GM20431 (cell line): ENCODE measurements around the gene CYP4F2.
"Not testable (repeated sequence)": the region's sequence is repeated elsewhere in the genome, so short reads cannot be mapped to it uniquely, and the experiment has no call there.

ENCODE experiments used
- in situ Hi-C: fragments of 300-500 bp; cut with MseI, MboI; formaldehyde crosslinking; loops from one replicate; pipeline ENCODE4 v1.15.0; 2020; ENCODE audit warnings: low sequenced_read_pairs; ENCODE audit not compliant: unreplicated experiment

CYP4F2 gene, protein sequence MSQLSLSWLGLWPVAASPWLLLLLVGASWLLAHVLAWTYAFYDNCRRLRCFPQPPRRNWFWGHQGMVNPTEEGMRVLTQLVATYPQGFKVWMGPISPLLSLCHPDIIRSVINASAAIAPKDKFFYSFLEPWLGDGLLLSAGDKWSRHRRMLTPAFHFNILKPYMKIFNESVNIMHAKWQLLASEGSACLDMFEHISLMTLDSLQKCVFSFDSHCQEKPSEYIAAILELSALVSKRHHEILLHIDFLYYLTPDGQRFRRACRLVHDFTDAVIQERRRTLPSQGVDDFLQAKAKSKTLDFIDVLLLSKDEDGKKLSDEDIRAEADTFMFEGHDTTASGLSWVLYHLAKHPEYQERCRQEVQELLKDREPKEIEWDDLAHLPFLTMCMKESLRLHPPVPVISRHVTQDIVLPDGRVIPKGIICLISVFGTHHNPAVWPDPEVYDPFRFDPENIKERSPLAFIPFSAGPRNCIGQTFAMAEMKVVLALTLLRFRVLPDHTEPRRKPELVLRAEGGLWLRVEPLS

DNA sequence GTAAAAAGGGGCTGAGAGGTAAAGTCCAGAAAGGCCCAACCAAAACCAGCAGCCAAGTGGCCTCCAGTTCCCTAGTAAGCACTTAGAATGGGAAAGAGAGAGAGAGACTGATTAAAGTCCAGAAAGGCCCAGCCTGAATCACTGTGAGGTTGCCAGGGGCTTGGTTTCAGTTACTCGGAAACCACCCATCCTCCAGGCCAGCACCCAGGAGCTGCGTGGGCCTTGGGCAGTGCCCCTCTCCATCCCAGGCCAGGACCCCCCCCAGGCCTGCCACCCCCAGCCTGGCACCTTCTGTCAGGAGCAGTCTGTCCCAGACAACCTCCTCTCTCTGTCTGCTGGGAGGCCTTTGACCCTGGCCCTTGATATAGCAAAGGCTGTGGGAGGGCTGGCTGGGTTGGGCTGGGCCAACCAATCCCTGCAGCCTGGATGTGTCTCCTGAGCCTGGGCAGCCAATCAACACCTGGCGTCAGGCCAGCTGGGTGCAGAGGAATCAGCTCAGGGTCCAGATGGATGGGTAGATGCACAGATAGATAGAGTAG, at the start of gene CYP4F2:
CYP4F2 (minus strand) TSS at position 337 of the 539 bp plus-strand sequence. CDS start 463 bp downstream, outside the sequence.
- in situ Hi-C loops = no loop called here

DNA sequence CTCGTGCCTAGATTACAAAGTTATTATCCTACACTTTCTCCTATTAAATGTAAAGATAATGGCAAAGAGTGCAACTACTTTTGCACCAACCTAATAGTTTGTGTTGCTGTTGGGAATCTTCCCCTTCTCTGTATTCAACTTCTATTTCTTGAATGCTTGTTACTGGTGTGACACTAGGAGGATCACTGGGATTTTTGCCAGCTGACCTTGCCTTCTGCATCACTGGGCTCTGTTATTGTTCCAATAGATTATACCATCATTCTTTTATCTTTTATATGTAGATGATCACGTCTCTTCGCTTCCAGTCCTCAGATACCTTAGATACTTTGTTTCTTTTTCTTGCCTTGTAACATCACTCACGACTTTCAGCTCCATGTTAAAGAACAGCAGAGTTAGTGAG, 47.4 kb upstream of the CYP4F2 start:
- in situ Hi-C loops = no loop called here

DNA sequence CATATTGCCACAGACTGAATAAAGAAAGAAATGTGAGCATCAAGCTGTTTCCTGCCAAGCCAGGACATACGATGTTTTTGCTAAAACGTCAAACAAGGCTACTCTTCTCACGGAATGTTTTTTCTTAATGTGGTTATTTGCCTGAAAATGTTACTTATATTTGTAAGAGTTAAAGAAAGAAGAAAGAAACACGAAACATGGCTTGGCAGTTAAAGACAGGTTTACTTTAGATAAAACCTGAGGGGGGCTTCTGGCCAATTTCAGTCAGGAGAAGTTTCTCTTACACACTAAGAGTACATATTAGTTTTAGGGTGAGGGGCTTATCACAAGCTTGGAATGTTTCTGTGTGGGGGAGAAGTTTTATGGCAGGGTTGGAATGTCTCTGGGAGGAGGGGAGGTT, 46.5 kb upstream of the CYP4F2 start:
- in situ Hi-C loops = no loop called here

DNA sequence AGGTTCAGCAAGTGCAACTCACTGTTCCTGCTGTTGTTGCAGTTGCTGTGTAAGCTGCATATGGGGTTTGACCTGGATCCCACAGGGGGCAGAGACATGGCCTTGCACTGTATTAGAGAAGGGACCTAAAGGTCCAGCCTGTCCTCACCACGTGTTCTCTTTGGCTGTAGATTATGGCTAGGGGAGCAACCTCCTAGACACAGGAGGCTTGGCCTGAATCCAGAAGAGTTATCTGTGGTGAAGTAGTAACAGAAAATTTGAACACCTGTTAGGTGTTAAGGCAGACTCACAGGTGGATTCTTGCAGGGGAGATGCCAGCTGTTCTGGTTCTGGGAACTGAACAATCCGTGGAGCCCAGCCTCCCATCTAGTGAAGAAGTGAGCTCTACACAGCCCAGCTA, 39.9 kb upstream of the CYP4F2 start:
- in situ Hi-C loops = no loop called here

DNA sequence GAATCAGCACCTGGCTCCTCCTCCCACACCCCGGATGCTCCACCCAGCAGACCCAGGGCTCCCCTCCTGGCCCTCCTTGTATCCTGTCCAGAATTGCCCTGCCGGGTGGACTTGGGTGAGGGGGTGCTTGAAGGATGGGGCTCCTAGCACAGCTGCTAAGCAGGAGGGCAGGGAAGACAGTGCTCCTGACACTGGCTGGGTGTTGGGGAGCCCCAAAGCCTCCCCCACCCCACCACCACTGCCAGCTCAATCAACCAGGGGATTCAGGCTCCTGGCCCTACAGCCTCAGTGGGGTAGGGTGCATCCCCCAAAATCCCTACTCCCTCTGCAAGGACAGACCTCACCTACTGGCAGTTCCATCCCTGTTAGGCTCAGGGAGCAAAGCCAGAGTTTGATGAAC, 39.1 kb upstream of the CYP4F2 start:
- in situ Hi-C loops = no loop called here

DNA sequence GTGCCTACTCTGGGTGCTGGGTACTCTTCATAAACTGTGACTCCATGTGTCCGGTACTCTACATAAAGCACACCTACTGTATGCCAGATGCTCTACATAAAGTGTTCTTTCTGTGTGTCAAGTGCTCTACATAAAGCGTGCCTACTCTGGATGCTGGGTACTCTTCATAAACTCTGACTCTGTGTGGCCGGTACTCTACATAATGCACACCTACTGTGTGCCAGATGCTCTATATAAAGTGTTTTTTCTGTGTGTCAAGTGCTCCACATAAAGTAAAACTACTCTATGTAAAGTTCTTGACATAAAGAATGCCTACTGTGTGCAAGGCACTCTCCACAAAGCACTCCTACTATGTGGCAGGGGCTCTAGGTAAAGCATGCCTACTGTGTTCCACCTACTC, 38.3 kb upstream of the CYP4F2 start:
- in situ Hi-C loops = no loop called here

DNA sequence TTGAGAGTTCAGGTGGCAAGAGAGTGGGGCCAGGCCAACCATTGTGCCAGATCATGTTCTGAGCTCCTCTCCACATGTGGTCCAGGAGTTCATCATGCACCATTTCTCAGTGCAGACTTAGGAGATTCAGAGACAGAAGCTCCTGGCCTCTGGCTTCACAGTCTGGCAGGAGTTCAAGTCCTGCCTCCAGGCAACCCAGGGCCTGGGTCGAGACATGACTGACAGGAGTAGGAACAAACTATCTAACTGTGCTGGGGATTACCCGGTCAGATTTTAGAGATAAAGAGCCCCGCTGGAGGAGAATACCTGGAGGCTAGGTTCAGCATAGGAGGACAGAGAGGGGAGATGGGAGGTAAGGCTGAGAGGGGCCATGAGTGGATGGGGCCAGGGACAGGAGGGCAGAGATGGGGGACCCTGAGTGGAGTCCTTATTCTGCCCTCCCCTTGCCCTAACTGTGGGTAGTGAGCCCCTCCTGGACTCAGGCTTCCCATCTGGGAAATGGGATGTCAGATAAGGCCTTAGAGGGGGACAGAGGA, 37.4 kb upstream of the CYP4F2 start:
- in situ Hi-C loops = no loop called here

DNA sequence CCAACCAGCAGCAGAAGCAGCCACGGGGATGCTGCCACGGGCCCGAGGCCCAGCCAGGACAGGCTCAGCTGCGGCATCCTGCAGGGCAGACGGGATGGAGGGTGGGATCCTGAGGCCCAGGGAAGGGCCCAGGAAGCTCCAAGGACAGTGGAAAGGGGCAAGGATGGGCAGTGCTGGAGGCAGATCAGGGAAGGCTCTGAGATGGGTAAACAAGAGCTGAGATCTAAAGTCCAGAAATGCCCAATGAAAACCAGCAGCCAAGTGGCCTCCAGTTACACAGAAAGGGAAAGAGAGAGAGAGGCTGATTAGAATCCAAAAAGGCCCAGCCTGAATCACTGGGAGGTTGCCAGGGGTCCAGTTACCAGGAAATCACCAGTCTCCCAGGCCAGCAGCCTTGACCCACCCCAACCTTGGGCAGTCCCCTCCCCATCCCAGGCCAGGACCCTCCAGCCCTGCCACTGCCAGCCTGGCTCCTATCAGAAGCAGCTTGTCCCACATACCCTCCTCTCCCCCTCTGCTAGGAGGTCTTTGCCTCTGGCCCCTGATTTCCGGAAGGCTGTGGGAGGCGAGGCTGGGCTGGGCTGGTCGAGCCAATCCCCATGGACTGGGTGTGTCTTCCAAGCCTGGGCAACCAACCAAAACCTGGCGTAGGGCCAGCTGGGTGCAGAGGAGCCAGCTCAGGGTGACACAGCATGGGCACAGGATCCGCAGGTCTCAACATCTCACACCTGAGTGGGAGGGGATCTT, 36.6 kb upstream of the CYP4F2 start, which contains the start of gene CYP4F11:
CYP4F11 (minus strand) TSS at position 198 of the 747 bp plus-strand sequence; CDS start at position 77, 121 bp downstream.
- in situ Hi-C loops = no loop called here

DNA sequence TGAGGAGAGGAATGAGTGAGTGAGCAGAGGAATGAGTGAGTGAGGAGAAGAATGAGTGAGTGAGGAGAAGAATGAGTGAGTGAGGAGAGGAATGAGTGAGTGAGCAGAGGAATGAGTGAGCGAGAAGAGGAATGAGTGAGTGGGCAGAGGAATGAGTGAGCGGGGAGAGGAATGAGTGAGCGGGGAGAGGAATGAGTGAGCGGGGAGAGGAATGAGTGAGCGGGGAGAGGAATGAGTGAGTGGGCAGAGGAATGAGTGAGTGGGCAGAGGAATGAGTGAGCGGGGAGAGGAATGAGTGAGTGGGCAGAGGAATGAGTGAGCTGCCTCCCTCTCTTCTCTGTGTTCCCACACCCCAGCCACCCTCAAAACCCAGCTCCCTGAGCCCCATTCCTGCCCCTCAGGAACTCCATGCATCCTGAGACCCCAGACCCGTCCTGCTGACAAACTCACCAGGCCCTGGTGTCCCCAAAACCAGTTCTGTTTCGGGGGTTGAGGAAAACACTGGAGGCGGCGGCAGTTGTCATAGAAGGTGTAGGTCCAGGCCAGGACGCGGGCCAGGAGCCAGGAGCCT, 36.0 kb upstream of the CYP4F2 start:
- in situ Hi-C loops = not testable (repeated sequence)

DNA sequence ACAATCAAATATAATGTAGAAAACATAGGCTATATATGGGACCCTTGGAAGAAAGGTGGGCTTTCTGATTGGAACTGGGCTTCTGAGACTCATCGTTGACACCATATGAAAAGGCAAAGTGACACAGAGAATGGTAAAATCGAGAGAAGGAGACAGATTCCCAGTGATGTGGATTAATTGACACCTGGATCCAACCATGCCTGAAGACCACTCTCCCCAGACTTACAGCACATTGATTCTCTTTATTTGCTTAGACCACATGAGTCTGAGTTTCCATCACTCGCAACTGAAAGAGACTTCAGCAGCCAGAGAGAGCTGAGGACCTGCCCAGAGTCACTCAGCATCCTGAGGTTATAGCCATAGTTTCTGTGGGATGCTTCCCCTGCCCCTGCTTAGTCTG, 30.4 kb upstream of the CYP4F2 start:
- in situ Hi-C loops = no loop called here

DNA sequence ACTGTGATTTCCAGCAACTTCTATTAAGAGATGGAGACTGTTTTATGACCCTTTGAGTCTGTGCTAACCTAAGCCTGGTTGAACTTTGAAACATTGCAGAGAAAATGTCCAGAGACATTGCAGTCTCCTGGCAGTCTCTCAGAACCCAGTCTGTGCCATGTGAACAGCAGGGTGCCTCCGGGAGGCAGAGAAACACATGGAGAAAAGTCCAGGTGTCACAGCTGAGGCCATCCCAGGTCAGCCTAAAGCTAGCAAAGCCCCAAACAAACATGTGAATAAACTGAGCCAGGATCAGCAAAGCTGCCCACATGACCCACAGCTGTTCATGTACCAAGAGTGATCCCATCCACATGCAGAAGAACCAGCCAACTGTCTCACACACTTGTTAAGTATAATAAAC, 28.6 kb upstream of the CYP4F2 start:
- in situ Hi-C loops = no loop called here

DNA sequence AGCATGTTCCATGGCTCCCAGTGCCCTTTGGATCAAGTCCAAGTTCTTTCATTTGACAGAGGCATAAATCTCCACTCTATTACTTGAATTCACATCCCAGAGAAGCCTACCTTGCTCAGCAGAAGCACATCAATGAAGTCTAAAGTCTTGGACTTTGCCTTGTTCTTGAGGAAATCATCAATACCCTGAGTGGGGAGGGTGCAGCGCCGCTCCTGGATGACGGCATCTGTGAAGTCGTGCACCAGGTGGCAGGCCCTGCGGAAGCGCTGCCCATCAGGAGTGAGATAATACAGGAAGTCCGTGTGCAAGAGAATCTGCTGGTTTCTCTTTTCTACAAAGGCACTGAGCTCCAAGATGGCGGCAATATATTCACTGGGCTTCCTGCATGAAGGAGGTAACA, 25.8 kb upstream of the CYP4F2 start:
- in situ Hi-C loops = no loop called here

DNA sequence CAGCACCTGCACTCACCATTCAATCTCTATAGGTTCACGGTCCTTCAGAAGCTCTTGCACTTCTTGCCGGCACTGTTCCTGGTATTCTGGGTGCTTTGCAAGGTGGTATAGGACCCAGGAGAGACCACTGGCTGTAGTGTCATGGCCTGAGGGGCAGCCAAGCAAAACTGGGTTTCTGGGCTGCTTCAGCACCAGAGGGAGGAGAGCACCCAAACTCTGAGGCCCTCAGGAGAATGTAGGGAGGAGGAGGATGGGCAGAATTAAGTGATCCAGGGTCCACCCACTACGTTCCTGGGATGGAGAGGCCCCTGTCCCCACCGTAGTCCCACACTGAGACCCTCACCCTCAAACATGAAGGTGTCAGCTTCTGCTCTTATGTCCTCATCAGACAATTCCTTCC, 24.1 kb upstream of the CYP4F2 start:
- in situ Hi-C loops = no loop called here

DNA sequence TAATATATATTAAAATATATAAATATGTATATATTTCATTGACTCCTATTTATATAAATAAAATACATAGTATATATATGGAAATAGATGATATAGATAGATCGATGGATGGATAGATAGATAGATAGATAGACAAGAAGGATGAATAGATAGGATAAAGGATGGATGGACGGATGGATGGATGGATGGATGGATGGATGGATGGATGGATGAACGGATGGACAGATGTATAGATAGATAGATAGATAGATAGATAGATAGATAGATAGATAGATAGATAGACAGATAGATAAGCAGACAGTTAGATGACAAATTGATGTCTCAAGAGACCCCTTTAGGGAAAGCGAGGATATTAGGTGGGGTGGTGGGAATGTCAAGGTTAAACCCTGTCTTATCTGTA, 21.4 kb upstream of the CYP4F2 start:
- in situ Hi-C loops = no loop called here

DNA sequence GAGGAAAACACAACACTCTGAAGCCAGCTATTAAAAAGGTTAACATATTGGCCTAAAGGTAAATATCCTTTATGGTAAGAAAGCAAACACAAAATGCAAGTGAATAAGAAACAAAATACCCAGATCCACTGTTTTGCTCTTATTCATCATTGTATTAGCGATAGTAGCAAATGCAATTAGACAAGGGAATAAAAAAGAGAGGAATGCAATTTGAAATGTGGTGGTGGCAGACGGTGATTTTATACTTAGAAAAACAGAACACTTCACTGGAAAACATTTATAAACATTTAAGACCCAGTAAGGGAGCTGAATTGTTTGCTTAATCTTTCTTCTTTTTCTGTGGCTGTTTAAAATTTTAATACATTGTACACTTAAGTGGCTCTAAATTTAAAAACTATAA, 17.2 kb upstream of the CYP4F2 start:
- in situ Hi-C loops = no loop called here

DNA sequence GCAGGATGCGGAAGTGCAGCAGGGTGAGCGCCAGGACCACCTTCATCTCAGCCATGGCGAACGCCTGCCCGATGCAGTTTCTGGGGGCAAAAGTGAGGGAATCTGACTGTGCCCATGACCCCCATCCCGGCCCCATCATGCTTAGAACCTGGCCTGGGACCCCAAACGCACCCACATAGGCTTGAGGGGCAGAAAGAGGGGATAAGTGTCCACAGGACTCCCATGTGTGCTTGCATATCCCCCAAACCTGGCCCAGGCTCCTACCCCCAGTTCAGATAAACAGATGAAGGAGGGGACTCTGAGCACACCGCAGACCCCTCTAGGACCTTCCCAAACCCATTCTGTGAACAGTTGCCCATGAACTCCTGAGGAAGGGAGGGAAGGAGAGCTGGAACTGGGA, 16.0 kb upstream of the CYP4F2 start:
- in situ Hi-C loops = no loop called here

DNA sequence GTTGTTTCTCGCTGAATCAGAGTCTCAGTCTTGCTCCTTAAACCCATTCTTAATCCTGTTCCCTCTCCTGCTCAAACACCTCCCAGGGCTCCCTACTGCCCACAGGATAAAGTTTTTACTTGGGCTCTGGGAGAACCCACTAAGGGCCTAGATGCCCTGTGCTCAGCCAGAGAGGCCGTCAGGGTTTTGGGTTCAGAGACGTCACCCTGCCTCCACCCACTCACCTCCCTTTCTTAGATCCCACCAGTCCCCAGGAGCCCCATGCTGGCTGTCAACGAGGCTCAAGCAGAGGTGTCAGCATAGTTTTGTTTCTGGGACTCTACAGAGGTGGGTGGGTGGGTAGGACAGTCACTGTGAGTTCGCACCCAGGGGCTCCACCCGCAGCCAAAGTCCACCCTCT, 15.5 kb upstream of the CYP4F2 start:
- in situ Hi-C loops = no loop called here

DNA sequence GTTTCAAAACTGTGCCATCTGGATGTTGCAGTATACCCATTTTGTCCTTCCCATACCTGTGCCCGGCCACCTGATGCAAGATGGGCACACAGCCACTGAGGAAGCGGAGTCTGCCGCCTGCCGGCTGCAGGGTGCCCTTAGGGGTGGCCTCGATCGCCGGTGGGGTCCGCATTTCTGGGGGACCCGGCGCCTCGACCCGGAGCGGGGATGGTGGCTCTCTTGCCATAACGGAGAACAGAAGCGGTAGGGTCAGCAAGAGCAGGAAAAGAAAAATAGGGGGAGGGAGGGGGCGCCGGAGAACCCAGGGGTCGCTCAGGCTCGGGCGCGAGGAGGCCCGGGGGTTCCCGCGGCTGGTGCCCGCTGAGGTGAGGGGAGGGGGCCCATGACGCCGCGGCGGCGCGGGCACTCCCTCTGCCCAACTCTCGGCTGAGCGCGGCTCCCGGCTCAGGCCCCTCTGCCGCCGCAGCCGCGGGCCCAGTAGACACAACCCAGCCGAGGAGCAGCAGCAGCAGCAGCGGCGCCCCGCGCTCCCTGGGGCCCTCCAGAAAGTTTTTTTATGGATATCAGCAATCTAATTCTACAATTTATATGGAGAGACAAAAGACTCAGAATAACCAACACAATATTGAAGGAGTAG, 13.8 kb upstream of the CYP4F2 start:
- in situ Hi-C loops = no loop called here

DNA sequence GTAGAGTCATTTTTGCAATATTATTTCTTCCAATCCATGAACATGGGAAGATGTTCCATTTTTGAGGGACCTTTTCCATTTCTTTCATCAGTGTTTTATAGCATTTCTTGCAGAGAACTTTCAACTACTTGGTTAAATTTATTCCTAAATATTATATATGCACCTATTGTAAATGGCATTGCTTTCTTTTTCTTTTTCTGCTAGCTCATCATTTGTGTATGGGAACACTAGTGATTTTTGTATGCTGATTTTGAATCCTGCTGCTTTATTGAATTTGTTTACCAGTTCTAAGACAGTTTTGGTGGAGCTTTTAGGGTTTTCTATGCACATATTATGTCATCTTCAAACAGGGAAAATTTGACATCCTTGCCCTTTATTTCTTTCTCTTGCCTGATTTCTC, 7.2 kb upstream of the CYP4F2 start:
- in situ Hi-C loops = no loop called here

DNA sequence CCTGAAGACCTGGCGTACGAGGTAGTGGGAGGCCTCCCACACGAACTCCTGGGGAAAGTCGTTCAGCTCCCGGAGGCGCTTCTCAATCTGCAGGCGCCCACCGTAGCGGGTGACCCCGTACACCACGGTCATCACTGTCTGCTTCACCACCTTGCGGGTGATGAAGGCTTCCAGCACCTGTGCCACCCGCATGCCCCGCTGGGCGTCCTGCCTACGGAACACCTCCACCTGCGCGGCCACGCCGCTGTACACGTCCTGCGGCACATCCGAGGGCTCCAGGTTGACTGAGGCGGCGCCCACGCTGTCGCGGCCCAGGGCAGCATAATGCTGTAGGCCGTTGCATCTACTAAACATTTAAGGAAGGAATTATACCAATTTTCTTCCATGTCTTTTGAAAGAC, 5.0 kb upstream of the CYP4F2 start:
- in situ Hi-C loops = not testable (repeated sequence)
